Retinal pigment epithelial cell (primary cell): ENCODE results near the gene DES.

Experiments
- DNase-seq: peaks from one replicate; pipeline ENCODE4 v3.0.0-alpha.2; 2010; ENCODE audit warnings: low read depth
- H3K4me3 ChIP-seq: 2 replicates; pipeline ENCODE4 v1.5.1; 2011; ENCODE audit warnings: mild to moderate bottlenecking, low read length, control low read depth, moderate library complexity
- TF ChIP-seq, protein P1 (sequence below): conservative IDR thresholded peaks from 2 replicates; pipeline ENCODE4 v1.5.1; 2011; ENCODE audit warnings: low read depth, low read length, control low read depth, inconsistent platforms

The DES gene

DNA sequence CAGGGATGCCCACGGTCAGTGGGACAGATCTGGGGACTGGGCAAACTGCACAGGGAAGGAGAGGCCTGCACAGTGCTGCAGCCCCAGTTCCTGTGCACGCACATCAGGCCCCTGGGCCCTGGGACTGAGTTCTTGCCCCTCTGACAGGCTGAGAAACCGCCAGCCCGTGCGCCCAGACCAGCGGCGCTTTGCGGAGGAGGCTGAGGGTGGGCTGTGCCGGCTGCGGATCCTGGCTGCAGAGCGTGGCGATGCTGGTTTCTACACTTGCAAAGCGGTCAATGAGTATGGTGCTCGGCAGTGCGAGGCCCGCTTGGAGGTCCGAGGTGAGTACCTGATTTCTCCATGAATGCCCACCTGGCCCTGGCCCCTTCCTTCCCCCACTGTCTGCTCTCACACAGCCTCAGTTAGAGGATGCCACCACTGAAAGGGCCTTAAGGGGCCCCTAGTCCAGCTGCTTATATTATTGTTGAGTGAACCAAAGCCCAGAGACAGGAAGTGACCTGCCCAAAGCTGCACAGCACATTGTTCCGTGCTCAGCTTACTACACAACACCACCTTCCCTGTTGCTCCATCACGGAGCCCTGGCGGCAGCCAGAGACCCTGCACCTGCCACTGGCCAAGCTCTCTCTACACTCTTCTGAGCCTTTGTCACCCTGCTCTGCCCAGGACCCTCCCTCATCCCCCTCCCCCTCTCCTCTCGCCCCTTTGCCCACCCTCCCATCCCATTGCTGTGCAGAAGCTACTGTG, 46.3 kb downstream of the DES start:
- no peak for DNase-seq
- H3K4me3 ChIP-seq: no peak overlapping the region
- TF ChIP-seq, protein P1, sequence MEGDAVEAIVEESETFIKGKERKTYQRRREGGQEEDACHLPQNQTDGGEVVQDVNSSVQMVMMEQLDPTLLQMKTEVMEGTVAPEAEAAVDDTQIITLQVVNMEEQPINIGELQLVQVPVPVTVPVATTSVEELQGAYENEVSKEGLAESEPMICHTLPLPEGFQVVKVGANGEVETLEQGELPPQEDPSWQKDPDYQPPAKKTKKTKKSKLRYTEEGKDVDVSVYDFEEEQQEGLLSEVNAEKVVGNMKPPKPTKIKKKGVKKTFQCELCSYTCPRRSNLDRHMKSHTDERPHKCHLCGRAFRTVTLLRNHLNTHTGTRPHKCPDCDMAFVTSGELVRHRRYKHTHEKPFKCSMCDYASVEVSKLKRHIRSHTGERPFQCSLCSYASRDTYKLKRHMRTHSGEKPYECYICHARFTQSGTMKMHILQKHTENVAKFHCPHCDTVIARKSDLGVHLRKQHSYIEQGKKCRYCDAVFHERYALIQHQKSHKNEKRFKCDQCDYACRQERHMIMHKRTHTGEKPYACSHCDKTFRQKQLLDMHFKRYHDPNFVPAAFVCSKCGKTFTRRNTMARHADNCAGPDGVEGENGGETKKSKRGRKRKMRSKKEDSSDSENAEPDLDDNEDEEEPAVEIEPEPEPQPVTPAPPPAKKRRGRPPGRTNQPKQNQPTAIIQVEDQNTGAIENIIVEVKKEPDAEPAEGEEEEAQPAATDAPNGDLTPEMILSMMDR: no peak

DNA sequence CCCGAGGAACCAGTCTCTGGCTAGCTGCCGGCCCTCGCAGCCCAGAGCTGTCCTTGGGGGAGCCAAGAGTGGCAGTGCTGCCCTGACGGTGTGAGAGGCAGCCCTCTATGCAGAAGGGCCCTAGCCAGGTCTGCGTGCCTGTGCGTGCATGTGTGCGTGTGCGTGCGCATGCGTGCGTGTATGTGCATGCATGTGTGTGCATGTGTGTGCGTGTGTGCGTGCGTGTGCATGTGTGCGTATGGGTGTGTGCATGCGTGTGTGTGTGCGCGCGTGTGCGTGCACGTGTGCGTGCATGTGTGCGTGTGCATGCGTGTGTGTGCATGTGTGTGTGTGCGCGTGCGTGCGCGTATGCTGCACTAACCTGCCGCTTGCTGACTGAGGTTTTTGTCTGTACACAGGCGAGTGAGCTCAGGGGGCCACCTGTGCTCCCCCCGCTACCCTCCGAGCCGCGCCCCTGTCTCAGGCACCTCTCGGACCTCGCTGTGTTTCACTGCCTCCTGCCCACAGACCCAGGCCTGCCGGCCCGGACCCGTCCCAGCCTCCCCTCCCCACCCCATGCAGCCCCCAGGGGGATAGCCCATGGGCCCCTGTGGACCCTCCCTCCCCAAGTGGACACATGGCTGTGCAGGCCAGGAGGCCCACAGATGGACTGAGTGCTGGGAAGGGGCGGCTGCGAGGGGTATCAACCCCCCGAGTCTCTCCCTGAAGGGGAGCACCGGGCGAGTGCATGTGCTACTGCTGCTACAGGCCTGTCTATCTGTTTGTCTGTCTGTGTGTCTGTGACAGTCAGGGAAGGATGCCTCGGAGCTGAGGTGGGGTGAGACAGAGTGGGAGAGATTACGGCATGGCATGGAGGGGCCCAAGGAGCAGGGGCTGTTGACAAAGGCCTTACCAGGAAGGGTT, 47.7 kb downstream of the DES start:
- H3K4me3 ChIP-seq: no peak overlapping the region
- TF ChIP-seq, protein P1: no peak
- no peak for DNase-seq

DNA sequence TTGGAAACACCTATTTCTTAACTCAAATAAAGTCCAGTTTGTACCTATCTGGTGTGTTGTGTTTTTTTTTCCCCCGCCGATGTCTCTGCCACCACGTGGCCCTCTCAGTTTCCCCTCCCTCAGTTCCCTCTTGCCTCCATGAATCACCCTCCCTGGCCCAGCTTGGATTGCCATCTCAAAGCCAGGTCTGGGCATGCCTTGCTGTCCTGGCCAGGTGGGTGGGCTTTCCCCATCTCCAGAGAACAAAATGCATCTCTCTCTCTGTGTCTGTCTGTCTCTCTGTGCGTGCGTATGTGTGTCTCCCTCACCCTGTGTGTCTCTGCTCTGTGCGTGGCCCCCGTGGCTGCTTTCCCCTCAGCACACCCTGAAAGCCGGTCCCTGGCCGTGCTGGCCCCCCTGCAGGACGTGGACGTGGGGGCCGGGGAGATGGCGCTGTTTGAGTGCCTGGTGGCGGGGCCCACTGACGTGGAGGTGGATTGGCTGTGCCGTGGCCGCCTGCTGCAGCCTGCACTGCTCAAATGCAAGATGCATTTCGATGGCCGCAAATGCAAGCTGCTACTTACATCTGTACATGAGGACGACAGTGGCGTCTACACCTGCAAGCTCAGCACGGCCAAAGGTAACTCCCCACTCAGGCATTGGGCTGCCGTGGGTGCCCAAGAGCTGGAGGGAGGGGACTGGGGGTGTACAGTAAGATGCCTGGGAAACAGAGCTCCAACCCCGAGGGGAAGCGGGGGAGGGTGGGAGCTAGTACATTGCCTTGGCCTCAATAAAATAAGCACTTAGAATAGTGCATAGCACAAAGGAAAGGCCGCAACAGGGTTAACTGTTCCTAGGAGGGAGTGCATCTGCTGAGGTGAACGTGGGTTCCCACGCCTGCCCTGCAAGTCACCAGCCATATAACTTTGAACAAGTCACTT, 48.9 kb downstream of the DES start:
- no peak overlapping the region for H3K4me3 ChIP-seq

DNA sequence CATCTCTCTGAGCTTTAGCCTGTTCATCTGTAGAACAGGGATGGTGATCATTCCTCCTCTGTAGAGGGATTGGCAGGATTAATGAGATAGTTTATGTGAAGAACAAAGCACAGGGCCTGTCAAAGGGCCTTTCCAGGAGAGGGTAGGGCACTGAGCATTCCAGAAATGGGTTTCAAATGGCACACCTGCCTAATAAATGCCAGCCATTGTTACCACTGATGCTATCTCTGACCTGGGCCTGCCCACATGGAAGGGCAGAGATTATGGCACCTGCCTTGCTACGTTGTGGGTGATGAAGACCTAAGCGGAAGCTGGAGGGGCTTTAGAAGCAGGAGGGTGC, 49.5 kb downstream of the DES start:
- no peak overlapping the region for H3K4me3 ChIP-seq
- TF ChIP-seq, protein P1: no peak
- no peak for DNase-seq

More for the DNA sequence above, 48.9 kb downstream of the DES start:
- DNase-seq: no peak
- TF ChIP-seq, protein P1: no peak

DNA sequence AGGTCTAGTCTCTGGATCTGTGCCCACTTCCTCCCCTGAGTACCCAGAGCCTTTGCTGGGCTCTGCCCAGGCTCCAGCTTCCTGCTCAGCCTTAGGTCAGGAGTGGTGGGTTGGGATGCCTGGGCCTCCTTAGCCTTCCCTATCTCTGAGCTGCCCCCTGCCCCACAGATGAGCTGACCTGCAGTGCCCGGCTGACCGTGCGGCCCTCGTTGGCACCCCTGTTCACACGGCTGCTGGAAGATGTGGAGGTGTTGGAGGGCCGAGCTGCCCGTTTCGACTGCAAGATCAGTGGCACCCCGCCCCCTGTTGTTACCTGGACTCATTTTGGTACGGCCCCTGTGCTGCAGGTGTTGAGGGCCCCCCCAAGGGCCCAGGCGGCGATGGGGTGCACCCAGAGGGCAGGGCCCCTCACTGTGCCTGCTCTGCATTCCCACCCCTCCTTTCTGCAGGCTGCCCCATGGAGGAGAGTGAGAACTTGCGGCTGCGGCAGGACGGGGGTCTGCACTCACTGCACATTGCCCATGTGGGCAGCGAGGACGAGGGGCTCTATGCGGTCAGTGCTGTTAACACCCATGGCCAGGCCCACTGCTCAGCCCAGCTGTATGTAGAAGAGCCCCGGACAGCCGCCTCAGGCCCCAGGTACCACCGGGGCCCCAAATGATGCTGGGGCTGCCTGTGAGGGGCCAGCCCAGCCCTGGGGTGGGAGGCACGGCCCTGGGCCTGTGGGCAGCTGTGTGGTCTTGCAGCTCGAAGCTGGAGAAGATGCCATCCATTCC, 50.4 kb downstream of the DES start:
- no peak overlapping the region for H3K4me3 ChIP-seq
- no peak for DNase-seq
- TF ChIP-seq, protein P1: no peak

DNA sequence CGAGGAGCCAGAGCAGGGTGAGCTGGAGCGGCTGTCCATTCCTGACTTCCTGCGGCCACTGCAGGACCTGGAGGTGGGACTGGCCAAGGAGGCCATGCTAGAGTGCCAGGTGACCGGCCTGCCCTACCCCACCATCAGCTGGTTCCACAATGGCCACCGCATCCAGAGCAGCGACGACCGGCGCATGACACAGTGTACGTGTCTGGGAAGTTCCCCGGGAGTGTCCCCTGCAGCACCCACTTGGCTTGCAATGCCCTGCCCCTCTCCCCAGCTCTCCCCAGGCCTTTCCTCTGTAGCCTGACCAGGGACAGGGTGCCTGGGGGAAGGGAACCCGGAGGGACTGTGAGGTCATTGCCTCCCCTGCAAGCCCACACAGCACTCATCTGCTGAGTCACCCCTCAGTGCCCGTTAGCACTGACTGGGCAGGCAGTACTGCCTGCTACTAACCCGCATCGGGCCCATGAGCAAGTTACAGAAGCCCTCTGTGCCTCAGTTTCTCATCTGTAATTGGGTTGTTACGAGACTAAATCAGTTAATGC, 51.1 kb downstream of the DES start:
- H3K4me3 ChIP-seq: no peak overlapping the region
- TF ChIP-seq, protein P1: no peak
- DNase-seq: no peak
